PC-3 (cell line): ENCODE measurements around the gene CCDC187. TPM values are rescaled to one million over a fixed set of nuclear protein-coding genes. Genes with fewer than 3 reads are reported as not detected.

Source experiments
- ATAC-seq: fragments of 200-7000 bp; cut with Tn5 transposase; 2 replicates; pipeline ENCODE4 v1.9.1; 2020; ENCODE audit warnings: mild to moderate bottlenecking, moderate library complexity
- BruUV-seq: library from RNA; stranded (reverse); fragments of 400-500 nt; replicated peaks from 2 replicates; lab custom pipeline; 2021; lab: Mats Ljungman, UMichigan
- CTCF ChIA-PET: fragments of 300-600 bp; sonication (Branson Sonifier 250); formaldehyde crosslinking; loops from one replicate; lab custom pipeline; 2022; ENCODE audit warnings: antibody characterized with exemption; lab: Charles Lee
- POLR2A ChIA-PET: fragments of 300-600 bp; sonication (Branson Sonifier 250); formaldehyde crosslinking; loops from one replicate; lab custom pipeline; 2022; ENCODE audit warnings: antibody characterized with exemption; ENCODE audit not compliant: unreplicated experiment; lab: Charles Lee
- DNase-seq: peaks from one replicate; pipeline ENCODE4 v3.0.0-alpha.2; 2015
- H2AFZ ChIP-seq: fragments of 300-600 bp; sonication (generic); 2 replicates; pipeline ENCODE4 v1.6.0; 2016; ENCODE audit warnings: antibody characterized with exemption, low read length
- H3F3A ChIP-seq: fragments of 300-600 bp; sonication (generic); one replicate; pipeline ENCODE4 v1.6.0; 2017; ENCODE audit warnings: antibody characterized with exemption, low read length, control low read depth, mild to moderate bottlenecking; ENCODE audit not compliant: unreplicated experiment
- H3K27ac ChIP-seq: fragments of 300-600 bp; sonication (generic); 2 replicates; pipeline ENCODE4 v1.5.1; 2016; ENCODE audit warnings: mild to moderate bottlenecking, low read length
- H3K27me3 ChIP-seq: fragments of 300-600 bp; sonication (generic); 2 replicates; pipeline ENCODE4 v1.6.1; 2016; ENCODE audit warnings: low read length, mixed read lengths
- H3K36me3 ChIP-seq: fragments of 300-600 bp; sonication (generic); 2 replicates; pipeline ENCODE4 v1.6.1; 2016; ENCODE audit warnings: low read depth, mixed run types, low read length, mixed read lengths
- H3K4me1 ChIP-seq: fragments of 300-600 bp; sonication (generic); 2 replicates; pipeline ENCODE4 v1.5.1; 2016; ENCODE audit warnings: low read length; ENCODE audit not compliant: insufficient read depth
- H3K4me2 ChIP-seq: fragments of 300-600 bp; sonication (generic); 2 replicates; pipeline ENCODE4 v1.6.0; 2016; ENCODE audit warnings: low read length
- H3K4me3 ChIP-seq: fragments of 300-600 bp; sonication (generic); 2 replicates; pipeline ENCODE4 v1.5.1; 2016; ENCODE audit warnings: mild to moderate bottlenecking, low read length, mixed read lengths
- H3K79me2 ChIP-seq: fragments of 300-600 bp; sonication (generic); 2 replicates; pipeline ENCODE4 v1.6.1; 2017; ENCODE audit warnings: low read length, mixed read lengths
- H3K9ac ChIP-seq: fragments of 300-600 bp; sonication (generic); 2 replicates; pipeline ENCODE4 v1.6.0; 2016; ENCODE audit warnings: mild to moderate bottlenecking, low read length
- H3K9me2 ChIP-seq: fragments of 300-600 bp; sonication (generic); replicated peaks from 2 replicates; pipeline ENCODE4 v1.6.1; 2016; ENCODE audit warnings: mixed run types, low read length, mixed read lengths
- H3K9me3 ChIP-seq: fragments of 300-600 bp; sonication (generic); 2 replicates; pipeline ENCODE4 v1.6.1; 2016; ENCODE audit warnings: low read length, mixed read lengths
- H4K20me1 ChIP-seq: fragments of 300-600 bp; sonication (generic); 2 replicates; pipeline ENCODE4 v1.6.1; 2016; ENCODE audit warnings: low read length, mixed read lengths
- CTCF ChIP-seq: fragments of 300-600 bp; sonication (generic); conservative IDR thresholded peaks from 2 replicates; pipeline ENCODE4 v1.5.1; 2017; ENCODE audit warnings: antibody characterized with exemption, low read depth, mild to moderate bottlenecking, low read length
- EZH2 ChIP-seq: fragments of 300-600 bp; sonication (generic); IDR thresholded peaks from one replicate; pipeline ENCODE4 v1.6.1; 2017; ENCODE audit warnings: antibody characterized with exemption, mild to moderate bottlenecking, low read length; ENCODE audit not compliant: unreplicated experiment
- EZH2phosphoT487 ChIP-seq: fragments of 300-600 bp; sonication (generic); IDR thresholded peaks from 2 replicates; pipeline ENCODE4 v1.6.1; 2018; ENCODE audit warnings: mild to moderate bottlenecking, antibody characterized with exemption, low read length, borderline replicate concordance
- intact Hi-C: fragments of 100-400 bp; cut with micrococcal nuclease; formaldehyde crosslinking; loops from 2 replicates; pipeline ENCODE4 v1.9.0; 2023
- total RNA-seq: library from RNA; depleted of rRNA; stranded (reverse); fragments of >200 nt; gene quantifications from 2 replicates; pipeline ENCODE4 v1.2.3, GENCODE V29; 2014

The CCDC187 gene
- total RNA-seq, 1 experiment from 2014 or later: 0.04 TPM

DNA sequence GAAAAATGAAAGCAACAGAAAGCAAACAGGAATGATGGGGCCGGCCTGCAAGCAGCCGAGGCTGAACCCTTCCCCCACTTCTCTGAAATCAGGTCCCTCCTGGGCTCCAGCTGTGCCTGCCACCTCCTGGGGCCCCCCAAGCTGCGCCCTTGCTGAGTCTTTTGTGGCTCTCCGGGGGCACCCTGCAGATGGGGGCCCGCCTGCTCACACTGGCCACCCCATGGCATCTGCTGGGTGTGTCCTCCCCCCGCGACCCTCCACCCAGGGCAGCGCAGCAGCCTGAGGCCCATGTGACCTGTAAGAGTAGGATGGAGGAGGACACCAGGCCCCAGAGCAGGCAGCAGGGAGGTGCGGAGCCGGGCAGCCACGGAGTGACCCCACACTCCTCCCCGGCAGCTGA, 29.2 kb upstream of the CCDC187 start:
- POLR2A ChIA-PET: interaction anchor here (0.6 kb wide), 1 partner anchor 12 kb away, joined by 4 read pairs; no protein-coding TSS in a partner anchor
- Histone ChIP-seq H3K36me3 (no peaks in the 10 kb centered on the region), H3K4me1 (peaks cover 8% of the 10 kb centered on the region), H3K27ac (no peak overlapping the region), H3F3A (no peaks in the 10 kb centered on the region), H3K9me2 (no peaks in the 10 kb centered on the region), H4K20me1 (peaks cover 4% of the 10 kb centered on the region; the same call in 1 of the 2 replicates), H3K27me3 (no peaks in the 10 kb centered on the region), H2AFZ (no peak overlapping the region), H3K4me3 (no peak overlapping the region), H3K79me2 (peaks cover 28% of the 10 kb centered on the region), H3K9me3 (no peaks in the 10 kb centered on the region), H3K9ac (no peak overlapping the region), H3K4me2 (no peak overlapping the region)
- CTCF ChIA-PET: no interaction called here
- DNase-seq (no peak), ATAC-seq (no peak)
- no TSS peak for BruUV-seq
- TF ChIP-seq EZH2phosphoT487 (no peak), CTCF (no peak), EZH2 (no peak)
- intact Hi-C loops: no loop called here

DNA sequence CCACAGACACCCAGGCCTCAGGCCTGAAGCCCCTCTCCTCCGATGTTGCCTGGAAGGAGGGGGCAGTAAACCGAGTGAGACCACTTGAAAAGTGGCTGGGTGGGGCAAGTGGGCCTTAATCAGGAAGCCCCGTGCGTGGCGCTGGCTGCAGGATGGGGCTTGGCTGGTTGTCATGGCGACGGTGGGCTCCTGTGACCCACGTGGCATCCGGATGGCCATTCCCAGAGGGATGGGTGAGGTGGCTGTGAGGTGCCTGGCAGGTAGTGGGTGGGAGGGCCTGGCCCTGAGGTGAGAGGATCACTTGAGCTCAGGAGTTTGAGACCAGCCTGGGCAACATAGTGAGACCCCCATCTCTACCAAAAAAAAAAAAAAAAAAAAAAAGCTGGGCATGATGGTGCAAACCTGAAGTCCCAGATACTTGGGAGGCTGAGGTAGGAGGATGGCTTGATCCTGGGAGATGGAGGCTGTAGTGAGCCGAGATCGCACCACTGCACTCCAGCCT, 28.6 kb upstream of the CCDC187 start:
- Histone ChIP-seq H3F3A (no peaks in the 10 kb centered on the region), H3K36me3 (no peaks in the 10 kb centered on the region), H3K9ac (no peak overlapping the region), H3K4me2 (no peak overlapping the region), H3K9me2 (no peaks in the 10 kb centered on the region), H3K27me3 (no peaks in the 10 kb centered on the region), H3K9me3 (no peaks in the 10 kb centered on the region), H3K4me1 (peaks cover 8% of the 10 kb centered on the region), H3K27ac (no peak overlapping the region), H4K20me1 (peaks cover 4% of the 10 kb centered on the region; the same call in 1 of the 2 replicates), H3K4me3 (no peak overlapping the region), H2AFZ (no peak overlapping the region), H3K79me2 (peaks cover 30% of the 10 kb centered on the region)
- DNase-seq (no peak), ATAC-seq (no peak)
- ChIA-PET POLR2A (no interaction called here), CTCF (no interaction called here)
- BruUV-seq: no TSS peak
- intact Hi-C loops: no loop called here
- no peak for TF ChIP-seq EZH2phosphoT487
- TF ChIP-seq CTCF: no peak
- TF ChIP-seq EZH2: no peak
